Measurements from ENCODE around the gene EPO. TPM values are rescaled to one million over a fixed set of nuclear protein-coding genes. Genes with fewer than 3 reads are reported as not detected.
"Not testable (repeated sequence)": the region's sequence is repeated elsewhere in the genome, so short reads cannot be mapped to it uniquely, and the experiment has no call there.

EPO gene
- total RNA-seq, 4 donors from 2014 or later, result not detected

DNA sequence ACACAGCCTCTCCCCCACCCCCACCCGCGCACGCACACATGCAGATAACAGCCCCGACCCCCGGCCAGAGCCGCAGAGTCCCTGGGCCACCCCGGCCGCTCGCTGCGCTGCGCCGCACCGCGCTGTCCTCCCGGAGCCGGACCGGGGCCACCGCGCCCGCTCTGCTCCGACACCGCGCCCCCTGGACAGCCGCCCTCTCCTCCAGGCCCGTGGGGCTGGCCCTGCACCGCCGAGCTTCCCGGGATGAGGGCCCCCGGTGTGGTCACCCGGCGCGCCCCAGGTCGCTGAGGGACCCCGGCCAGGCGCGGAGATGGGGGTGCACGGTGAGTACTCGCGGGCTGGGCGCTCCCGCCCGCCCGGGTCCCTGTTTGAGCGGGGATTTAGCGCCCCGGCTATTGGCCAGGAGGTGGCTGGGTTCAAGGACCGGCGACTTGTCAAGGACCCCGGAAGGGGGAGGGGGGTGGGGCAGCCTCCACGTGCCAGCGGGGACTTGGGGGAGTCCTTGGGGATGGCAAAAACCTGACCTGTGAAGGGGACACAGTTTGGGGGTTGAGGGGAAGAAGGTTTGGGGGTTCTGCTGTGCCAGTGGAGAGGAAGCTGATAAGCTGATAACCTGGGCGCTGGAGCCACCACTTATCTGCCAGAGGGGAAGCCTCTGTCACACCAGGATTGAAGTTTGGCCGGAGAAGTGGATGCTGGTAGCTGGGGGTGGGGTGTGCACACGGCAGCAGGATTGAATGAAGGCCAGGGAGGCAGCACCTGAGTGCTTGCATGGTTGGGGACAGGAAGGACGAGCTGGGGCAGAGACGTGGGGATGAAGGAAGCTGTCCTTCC lies 620 bp downstream of the EPO start:
- Histone ChIP-seq H3K36me3 (no peaks in the 10 kb centered on the region), H3K27ac (no peak overlapping the region), H3K4me1 (peaks cover 8 to 27% (median 13%) of the 10 kb centered on the region in 4 donors), H3K9me3 (no peaks in the 10 kb centered on the region), H3K27me3 (peaks cover 62% of the 10 kb centered on the region), H3K4me3 (peak overlapping the region in 1 of 4 donors; percentile 18)
- in situ Hi-C loops (cut with MboI; ENCODE audit: low pct_ligation_motif_present in 1 of 4, low pct_unique_long_range_greater_than_20kb in 1 of 4, low sequenced_read_pairs in 3 of 4) (loop anchor here in 2 of 4 donors (25.0 kb wide), 2 partner anchors 141 to 259 kb away; partner anchors contain the start of genes SLC12A9 (in 1 of the 2), SPACDR (in 1 of the 2) and TRIP6 (in 1 of the 2)), intact Hi-C loops (cut with DNase I; ENCODE audit: low total_unique reads) (no loop called here)
- no peak for DNase-seq
- 0 to 13% methylated on average over 3 to 39 of the region's 56 CpGs for WGBS, 2 donors (ENCODE audit: low coverage in 1 of 2)
- TF ChIP-seq POLR2A (IDR thresholded peaks at IDR 0.05), result no peak
- TF ChIP-seq POLR2AphosphoS5 (IDR thresholded peaks at IDR 0.05), result no peak

DNA sequence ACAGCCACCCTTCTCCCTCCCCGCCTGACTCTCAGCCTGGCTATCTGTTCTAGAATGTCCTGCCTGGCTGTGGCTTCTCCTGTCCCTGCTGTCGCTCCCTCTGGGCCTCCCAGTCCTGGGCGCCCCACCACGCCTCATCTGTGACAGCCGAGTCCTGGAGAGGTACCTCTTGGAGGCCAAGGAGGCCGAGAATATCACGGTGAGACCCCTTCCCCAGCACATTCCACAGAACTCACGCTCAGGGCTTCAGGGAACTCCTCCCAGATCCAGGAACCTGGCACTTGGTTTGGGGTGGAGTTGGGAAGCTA lies 1.2 kb downstream of the EPO start:
- H3K27ac ChIP-seq, result no peak overlapping the region
- H3K4me1 ChIP-seq, result peaks cover 8 to 29% (median 16%) of the 10 kb centered on the region in 4 donors
- H3K9me3 ChIP-seq, result no peaks in the 10 kb centered on the region
- H3K27me3 ChIP-seq, result peaks cover 62% of the 10 kb centered on the region
- H3K4me3 ChIP-seq, result no peak overlapping the region
- no peak for DNase-seq
- in situ Hi-C loops (cut with MboI; ENCODE audit: low pct_ligation_motif_present in 1 of 4, low pct_unique_long_range_greater_than_20kb in 1 of 4, low sequenced_read_pairs in 3 of 4) (loop anchor here in 2 of 4 donors (25.0 kb wide), 2 partner anchors 141 to 259 kb away; partner anchors contain the start of genes SLC12A9 (in 1 of the 2), SPACDR (in 1 of the 2) and TRIP6 (in 1 of the 2)), intact Hi-C loops (cut with DNase I; ENCODE audit: low total_unique reads) (no loop called here)
- TF ChIP-seq, protein P1, sequence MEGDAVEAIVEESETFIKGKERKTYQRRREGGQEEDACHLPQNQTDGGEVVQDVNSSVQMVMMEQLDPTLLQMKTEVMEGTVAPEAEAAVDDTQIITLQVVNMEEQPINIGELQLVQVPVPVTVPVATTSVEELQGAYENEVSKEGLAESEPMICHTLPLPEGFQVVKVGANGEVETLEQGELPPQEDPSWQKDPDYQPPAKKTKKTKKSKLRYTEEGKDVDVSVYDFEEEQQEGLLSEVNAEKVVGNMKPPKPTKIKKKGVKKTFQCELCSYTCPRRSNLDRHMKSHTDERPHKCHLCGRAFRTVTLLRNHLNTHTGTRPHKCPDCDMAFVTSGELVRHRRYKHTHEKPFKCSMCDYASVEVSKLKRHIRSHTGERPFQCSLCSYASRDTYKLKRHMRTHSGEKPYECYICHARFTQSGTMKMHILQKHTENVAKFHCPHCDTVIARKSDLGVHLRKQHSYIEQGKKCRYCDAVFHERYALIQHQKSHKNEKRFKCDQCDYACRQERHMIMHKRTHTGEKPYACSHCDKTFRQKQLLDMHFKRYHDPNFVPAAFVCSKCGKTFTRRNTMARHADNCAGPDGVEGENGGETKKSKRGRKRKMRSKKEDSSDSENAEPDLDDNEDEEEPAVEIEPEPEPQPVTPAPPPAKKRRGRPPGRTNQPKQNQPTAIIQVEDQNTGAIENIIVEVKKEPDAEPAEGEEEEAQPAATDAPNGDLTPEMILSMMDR (IDR thresholded peaks at IDR 0.05), result no peak
- no peak for TF ChIP-seq POLR2A (IDR thresholded peaks at IDR 0.05)
- no peak for TF ChIP-seq EP300 (IDR thresholded peaks at IDR 0.05; ENCODE audit: low read depth)
- no peak for TF ChIP-seq POLR2AphosphoS5 (IDR thresholded peaks at IDR 0.05)
- 76% methylated on average over 8 of the region's 8 CpGs; no CpG with 5 or more reads in 1 of the 2 donors for WGBS, 2 donors (ENCODE audit: low coverage in 1 of 2)
- no peaks in the 10 kb centered on the region for H3K36me3 ChIP-seq

DNA sequence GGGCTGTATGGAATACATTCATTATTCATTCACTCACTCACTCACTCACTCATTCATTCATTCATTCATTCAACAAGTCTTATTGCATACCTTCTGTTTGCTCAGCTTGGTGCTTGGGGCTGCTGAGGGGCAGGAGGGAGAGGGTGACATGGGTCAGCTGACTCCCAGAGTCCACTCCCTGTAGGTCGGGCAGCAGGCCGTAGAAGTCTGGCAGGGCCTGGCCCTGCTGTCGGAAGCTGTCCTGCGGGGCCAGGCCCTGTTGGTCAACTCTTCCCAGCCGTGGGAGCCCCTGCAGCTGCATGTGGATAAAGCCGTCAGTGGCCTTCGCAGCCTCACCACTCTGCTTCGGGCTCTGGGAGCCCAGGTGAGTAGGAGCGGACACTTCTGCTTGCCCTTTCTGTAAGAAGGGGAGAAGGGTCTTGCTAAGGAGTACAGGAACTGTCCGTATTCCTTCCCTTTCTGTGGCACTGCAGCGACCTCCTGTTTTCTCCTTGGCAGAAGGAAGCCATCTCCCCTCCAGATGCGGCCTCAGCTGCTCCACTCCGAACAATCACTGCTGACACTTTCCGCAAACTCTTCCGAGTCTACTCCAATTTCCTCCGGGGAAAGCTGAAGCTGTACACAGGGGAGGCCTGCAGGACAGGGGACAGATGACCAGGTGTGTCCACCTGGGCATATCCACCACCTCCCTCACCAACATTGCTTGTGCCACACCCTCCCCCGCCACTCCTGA lies 2.4 kb downstream of the EPO start:
- Histone ChIP-seq H3K27ac (no peak overlapping the region), H3K9me3 (no peaks in the 10 kb centered on the region), H3K27me3 (peaks cover 62% of the 10 kb centered on the region), H3K36me3 (no peaks in the 10 kb centered on the region), H3K4me1 (peaks cover 8 to 29% (median 18%) of the 10 kb centered on the region in 4 donors), H3K4me3 (no peak overlapping the region)
- DNase-seq, result no peak
- in situ Hi-C loops (cut with MboI; ENCODE audit: low pct_ligation_motif_present in 1 of 4, low pct_unique_long_range_greater_than_20kb in 1 of 4, low sequenced_read_pairs in 3 of 4) (loop anchor here in 2 of 4 donors (25.0 kb wide), 2 partner anchors 140 to 260 kb away; partner anchors contain the start of genes SLC12A9 (in 1 of the 2), SPACDR (in 1 of the 2) and TRIP6 (in 1 of the 2)), intact Hi-C loops (cut with DNase I; ENCODE audit: low total_unique reads) (no loop called here)
- TF ChIP-seq EP300 (IDR thresholded peaks at IDR 0.05; ENCODE audit: low read depth) (no peak), POLR2A (IDR thresholded peaks at IDR 0.05) (no peak), POLR2AphosphoS5 (IDR thresholded peaks at IDR 0.05) (no peak)
- TF ChIP-seq, protein P1 (IDR thresholded peaks at IDR 0.05), result no peak
- 83 to 88% methylated on average over 8 to 17 of the region's 17 CpGs for WGBS, 2 donors (ENCODE audit: low coverage in 1 of 2)

DNA sequence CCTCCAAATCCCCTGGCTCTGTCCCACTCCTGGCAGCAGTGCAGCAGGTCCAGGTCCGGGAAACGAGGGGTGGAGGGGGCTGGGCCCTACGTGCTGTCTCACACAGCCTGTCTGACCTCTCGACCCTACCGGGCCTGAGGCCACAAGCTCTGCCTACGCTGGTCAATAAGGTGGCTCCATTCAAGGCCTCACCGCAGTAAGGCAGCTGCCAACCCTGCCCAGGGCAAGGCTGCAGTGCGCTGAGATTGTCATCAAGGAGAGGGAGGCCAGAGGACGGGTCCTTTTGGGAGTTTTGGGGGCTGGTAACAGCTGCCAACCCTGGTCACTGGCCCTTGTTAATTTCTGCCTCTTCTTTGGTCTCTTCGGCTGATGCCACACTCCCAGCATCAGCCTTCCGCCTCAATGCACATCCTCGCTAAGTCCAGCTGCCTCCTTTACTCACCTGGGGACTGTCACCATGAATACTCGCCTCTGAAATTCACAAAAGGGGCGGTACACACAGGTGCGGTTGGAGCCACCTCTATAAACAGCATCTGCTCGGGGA lies 3.5 kb downstream of the EPO start:
- in situ Hi-C loops (cut with MboI; ENCODE audit: low pct_ligation_motif_present in 1 of 4, low pct_unique_long_range_greater_than_20kb in 1 of 4, low sequenced_read_pairs in 3 of 4) (loop anchor here in 2 of 4 donors (25.0 kb wide), 2 partner anchors 138 to 262 kb away; partner anchors contain the start of genes SLC12A9 (in 1 of the 2), SPACDR (in 1 of the 2) and TRIP6 (in 1 of the 2)), intact Hi-C loops (cut with DNase I; ENCODE audit: low total_unique reads) (no loop called here)
- DNase-seq, result no peak
- WGBS, 2 donors (ENCODE audit: low coverage in 1 of 2), result 67 to 78% methylated on average over 4 to 16 of the region's 16 CpGs
- Histone ChIP-seq H3K27ac (no peak overlapping the region), H3K9me3 (no peaks in the 10 kb centered on the region), H3K4me3 (no peak overlapping the region), H3K36me3 (no peaks in the 10 kb centered on the region), H3K27me3 (peaks cover 62% of the 10 kb centered on the region), H3K4me1 (peaks cover 8 to 29% (median 18%) of the 10 kb centered on the region in 4 donors)
- TF ChIP-seq, protein P1 (IDR thresholded peaks at IDR 0.05), result no peak
- TF ChIP-seq POLR2A (IDR thresholded peaks at IDR 0.05), result no peak
- no peak for TF ChIP-seq POLR2AphosphoS5 (IDR thresholded peaks at IDR 0.05)
- no peak for TF ChIP-seq EP300 (IDR thresholded peaks at IDR 0.05; ENCODE audit: low read depth)

DNA sequence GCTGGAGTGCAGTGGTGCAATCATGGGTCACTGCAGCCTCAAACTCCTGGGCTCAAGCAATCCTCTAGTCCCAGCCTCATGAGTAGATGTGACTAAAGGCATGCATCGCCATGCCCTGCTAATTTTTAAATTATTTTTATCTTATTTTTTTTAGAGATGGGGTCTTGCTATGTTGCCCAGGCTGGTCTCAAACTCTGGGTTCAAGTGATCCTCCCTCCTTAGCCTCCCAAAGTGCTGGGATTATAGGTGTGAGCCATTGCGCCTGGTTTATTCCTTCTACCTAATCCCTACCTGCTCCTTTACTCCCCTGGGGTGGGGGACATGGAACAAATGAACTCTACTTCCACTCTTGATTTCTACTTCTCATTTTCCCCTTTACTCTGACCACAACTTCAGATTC lies 4.1 kb downstream of the EPO start:
- intact Hi-C loops (cut with DNase I; ENCODE audit: low total_unique reads); H3K36me3 ChIP-seq; H3K27ac ChIP-seq; H3K4me3 ChIP-seq; DNase-seq; H3K9me3 ChIP-seq: not testable (repeated sequence)
- Histone ChIP-seq H3K4me1 (peaks cover 8 to 27% (median 17%) of the 10 kb centered on the region in 4 donors), H3K27me3 (peaks cover 56% of the 10 kb centered on the region)
- in situ Hi-C loops (cut with MboI; ENCODE audit: low pct_ligation_motif_present in 1 of 4, low pct_unique_long_range_greater_than_20kb in 1 of 4, low sequenced_read_pairs in 3 of 4), result loop anchor here in 2 of 4 donors (25.0 kb wide), 2 partner anchors 138 to 262 kb away; partner anchors contain the start of genes SLC12A9 (in 1 of the 2), SPACDR (in 1 of the 2) and TRIP6 (in 1 of the 2)
- 89 to 92% methylated on average over 2 of the region's 2 CpGs for WGBS, 2 donors (ENCODE audit: low coverage in 1 of 2)

Measured in transverse colon (tissue), 4 donors.